Putamen (tissue), 1 donor: ENCODE measurements around the gene AZI2.

Experiments
- DNase-seq: peaks from one replicate; pipeline ENCODE4 v3.0.0-alpha.2; 2016; ENCODE audit warnings: low spot score

The AZI2 gene, protein sequence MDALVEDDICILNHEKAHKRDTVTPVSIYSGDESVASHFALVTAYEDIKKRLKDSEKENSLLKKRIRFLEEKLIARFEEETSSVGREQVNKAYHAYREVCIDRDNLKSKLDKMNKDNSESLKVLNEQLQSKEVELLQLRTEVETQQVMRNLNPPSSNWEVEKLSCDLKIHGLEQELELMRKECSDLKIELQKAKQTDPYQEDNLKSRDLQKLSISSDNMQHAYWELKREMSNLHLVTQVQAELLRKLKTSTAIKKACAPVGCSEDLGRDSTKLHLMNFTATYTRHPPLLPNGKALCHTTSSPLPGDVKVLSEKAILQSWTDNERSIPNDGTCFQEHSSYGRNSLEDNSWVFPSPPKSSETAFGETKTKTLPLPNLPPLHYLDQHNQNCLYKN

GRCh38 chr3:28348629-28349468, at the start of gene AZI2, which contains the start of gene ZCWPW2:
Gene AZI2 (minus strand): TSS chr3:28348824. CDS start chr3:28340617, 8,207 bp downstream.
Gene ZCWPW2 (plus strand): TSS chr3:28348721. CDS start chr3:28413069, 64,348 bp downstream.
- DNase-seq = peak; percentile 92

DNA sequence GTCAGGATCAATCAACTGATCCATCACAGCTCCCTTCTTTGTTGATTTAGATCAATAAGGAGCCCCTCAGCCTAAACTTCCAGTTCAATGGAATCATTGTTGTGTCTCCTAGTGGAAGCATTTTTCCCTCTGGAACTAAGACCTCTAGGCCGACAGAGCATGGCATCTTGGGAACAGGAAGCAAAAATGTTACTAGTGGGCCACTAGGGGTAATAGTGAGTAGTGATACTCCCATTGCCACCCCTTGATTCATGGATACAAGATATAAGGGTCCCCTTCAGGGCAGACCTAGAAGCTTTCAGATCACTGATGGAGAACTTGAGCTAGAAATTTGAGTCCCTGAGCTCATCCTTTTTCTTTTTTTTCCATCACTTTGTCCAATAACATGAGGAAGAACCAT, 40.4 kb upstream of the AZI2 start:
- DNase-seq = no peak

DNA sequence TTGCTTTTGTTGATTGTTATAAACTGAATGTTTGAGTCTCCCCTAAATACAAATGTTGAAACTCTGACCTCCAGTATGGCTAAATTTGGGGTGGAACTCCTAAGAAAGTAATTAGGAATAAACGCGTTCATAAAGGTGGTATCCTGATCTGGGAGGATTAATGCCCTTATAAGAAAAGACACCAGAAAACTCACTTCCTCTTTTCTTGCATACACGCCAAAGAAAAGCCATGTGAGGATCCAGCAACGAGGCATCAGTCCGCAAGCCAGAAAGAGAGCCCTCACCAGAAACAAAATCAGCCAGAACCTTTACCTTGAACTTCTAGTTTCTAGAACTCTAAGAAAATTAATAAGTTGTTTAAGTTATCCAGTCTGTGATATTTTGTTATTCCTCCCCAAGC, 37.4 kb upstream of the AZI2 start:
- no peak for DNase-seq

DNA sequence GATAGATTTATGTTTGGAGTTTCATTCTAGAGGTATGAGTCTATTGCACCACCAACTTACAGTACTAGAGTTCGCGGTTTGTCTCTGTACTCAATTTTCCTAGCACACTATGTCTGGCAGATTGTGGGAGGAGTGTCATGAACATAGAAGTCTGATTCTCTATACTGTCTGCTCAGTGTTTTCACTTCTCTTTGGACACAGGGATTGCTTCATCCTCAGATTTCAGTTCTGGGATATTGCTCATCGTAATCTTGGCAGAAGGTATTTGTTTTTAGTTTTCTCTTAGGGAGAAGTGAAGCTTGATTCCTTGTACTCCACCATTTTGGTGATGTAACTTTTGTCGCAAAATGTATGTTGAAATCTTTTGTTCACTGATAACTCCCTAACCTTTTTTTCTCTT, 27.8 kb upstream of the AZI2 start:
- no peak for DNase-seq

DNA sequence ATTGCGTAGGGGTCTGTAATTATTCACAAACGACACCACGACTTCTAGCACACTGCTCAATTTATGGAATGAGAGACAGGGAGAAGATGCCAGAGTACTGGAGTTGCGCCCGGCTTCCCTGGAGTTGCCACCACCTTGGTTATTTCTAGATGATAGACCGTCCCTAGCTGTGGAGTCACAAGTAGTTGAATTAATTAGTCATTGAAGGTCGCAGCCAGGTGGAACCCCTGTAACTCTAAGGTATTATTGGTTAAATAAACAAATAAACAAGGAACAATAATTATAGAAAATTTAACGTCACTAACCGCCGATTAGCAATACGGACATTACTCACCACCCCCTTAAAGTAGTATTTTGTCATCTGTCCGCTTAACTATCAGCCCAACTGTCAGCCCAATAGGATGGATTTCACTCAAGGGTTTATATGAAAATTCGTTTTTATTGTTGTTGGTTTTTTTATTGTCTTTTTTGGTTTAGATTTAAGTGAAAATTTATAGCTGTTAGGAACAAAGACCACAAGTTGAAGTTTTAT, 911 bp upstream of the AZI2 start:
- no peak for DNase-seq

- DNase-seq = peak; percentile 13
Measured at GRCh38 chr3:28348265-28348628, 377 bp downstream of the AZI2 start.

DNA sequence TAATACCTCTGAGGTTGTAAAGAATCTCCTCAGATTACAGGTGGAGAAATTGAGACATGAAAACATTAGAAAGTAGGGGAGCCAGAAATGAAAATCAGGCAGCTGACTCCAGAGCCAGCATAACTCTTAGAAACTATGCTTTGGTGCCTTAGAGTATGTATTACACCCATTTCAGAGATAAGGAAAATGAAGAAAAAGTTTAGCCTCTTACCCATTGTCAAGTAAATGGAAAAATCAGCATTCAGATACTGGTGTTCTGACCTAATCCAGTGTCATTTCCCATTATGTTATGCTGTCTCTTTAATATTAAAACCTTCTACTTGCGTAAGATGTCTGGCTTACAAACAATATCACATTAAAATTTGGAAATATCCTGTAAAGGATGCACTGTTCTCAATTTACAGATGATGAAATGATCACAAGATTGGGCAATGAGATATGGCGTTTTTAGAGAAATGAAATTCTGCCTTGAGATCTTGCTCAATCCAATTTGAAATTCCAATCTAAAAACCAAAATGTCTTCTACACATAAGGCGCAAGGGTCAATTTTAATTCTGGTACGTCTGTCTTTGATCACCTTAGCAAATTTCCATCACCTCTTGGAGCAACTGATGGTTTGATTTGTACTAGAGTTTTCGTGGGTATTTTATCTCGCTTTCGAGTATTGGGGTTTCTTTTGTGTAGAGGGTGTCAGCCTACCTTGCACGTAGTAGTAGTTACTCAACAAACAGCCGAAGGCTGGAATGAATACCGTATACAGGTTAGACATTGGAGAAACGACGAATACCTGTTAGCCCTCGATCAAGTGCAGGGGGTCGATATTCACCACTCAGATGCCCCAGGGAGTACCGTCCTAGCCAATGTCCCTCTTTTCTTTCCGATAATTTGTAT, 1.0 kb downstream of the AZI2 start:
- no peak for DNase-seq

DNA sequence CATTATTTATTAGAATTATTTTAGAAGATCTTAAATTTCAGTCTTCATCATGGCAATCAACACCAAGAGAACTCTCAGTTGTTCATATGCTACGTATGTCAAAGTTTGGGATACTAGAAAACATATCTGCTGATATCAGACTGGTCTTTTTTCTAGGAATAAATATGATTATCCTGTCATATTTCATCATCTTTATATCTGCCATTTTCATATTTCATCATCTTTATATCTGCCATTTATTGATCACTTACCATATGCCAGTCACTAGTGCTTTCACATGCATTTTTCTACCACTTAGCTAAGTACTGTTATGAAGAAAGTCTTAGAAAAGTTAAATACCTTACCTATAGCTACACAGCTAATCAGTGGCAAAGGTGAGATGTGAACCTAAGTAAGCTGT, 2.9 kb downstream of the AZI2 start:
- no peak for DNase-seq

- no peak for DNase-seq
Measured at GRCh38 chr3:28343144-28343543, 5.5 kb downstream of the AZI2 start.

GRCh38 chr3:28337230-28337629, 11.4 kb downstream of the AZI2 start:
- no peak for DNase-seq

DNA sequence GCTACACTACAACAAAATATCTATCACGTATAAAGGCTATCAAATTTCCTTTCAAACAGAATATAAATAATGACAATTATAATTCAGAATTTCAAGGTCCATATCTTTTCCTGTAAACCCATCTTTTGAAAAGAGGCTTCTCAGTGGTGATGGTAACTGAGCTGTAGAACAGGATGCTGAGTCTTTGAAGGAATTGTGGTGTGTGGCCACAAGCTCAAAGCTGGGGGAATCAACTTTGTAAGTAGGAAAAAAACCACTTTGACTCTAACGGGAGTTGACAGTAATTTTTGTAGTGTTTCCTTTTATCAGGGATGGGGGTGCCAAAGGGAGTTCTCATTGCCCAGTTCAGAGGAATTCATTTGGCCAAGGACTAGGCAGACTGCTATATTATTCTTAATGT, 13.4 kb downstream of the AZI2 start:
- no peak for DNase-seq

- DNase-seq = no peak
Measured at GRCh38 chr3:28334552-28334951, 14.1 kb downstream of the AZI2 start.

GRCh38 chr3:28328188-28329151, 20.2 kb downstream of the AZI2 start:
- no peak for DNase-seq

DNA sequence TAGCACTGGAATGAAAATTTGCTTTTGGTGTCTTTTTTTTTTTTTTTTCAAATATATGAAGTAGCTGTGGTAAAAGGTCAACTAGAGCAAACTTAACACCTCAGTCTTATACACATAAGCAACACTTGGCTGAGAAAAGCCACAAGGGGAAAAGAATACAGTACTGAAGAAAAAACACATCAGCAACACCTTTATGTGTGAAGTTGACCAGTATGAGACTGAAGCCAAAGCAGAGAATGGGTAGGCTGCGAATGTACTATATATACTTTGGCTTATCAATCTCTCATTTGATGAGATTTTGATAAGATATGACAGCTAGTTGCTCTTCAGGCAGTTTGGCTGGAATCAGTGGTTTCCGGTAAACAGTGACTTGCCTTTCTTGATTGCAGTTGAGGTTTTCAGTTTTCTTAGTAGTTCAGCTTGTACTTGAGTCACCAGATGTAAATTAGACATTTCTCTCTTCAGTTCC, 22.1 kb downstream of the AZI2 start:
- no peak for DNase-seq

- DNase-seq = no peak
Measured at GRCh38 chr3:28322464-28322863, 26.2 kb downstream of the AZI2 start.

- no peak for DNase-seq
Measured at GRCh38 chr3:28320981-28321380, 27.6 kb downstream of the AZI2 start.

DNA sequence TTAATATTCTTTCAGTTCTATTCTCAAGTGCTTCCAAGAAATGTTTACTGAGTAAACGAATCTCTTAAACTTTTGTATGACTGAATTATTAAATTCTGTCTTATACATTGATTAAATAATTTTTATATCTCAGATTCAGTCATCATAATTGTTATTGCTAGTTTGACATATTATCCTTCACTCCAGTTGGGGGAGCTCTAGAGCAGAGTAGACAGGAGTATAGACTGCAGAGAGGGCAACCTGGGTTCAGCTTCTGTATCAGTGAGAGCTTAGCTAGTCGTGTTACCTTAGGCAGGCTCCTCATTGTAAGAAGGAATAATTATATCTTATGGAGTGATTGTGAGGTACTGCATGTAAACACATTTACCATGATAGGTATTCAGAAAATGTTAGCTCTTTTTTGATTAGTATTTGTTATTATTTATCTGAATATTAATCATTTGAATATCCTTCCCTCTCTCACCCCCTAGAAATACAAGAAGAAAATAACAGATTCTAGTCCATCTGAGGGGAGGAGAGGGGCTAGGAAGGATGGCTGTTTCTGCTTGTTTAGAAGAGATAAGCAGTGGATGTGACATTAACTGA, 31.1 kb downstream of the AZI2 start:
- no peak for DNase-seq

DNA sequence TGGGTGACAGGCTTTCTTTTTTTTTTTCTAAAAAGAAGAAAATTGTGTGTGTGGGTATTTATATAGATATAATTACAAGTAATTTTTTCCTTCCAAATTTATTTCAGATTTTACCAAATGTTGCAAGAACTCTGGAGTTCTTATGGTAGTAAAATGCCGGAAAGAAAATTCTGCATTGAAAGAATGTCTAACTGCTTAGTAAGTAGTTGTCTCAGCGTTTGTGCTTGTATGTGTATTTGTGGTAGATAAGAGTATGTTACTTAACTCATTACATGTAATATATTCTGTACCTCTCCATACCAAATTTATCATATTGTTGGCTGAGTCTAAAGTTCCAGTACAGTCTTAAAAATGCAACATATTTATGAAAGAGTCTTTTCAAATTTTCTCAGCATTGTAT, 32.4 kb downstream of the AZI2 start:
- no peak for DNase-seq

- no peak for DNase-seq
Measured at GRCh38 chr3:28315711-28316110, 32.9 kb downstream of the AZI2 start.

DNA sequence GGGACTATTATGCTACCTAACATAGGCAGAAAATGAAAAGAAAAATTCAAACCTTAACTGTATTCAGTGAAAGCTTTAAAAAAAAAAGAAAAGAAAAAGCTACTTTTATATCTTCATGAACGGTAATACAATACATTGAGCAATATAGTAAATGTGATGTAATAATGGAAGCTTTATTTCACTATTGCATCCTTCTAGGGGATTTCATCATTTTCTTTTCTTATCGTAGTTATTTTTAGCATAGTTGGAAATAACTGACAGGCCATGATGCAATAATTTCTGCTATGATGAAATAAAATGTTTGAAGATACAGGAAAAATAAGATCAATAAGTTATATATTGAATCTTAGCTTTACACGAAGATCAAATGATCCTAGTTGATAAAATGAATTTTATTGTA, 40.4 kb downstream of the AZI2 start:
- DNase-seq = no peak
